H1 (cell line): ENCODE data around the gene HADH. TPM values are rescaled to one million over a fixed set of nuclear protein-coding genes. Genes with fewer than 3 reads are reported as not detected.

Experiments
- CTCF ChIA-PET: fragments of 300-600 bp; sonication (Branson Sonifier 250); formaldehyde crosslinking; loops from one replicate; lab custom pipeline; 2021; ENCODE audit not compliant: partially characterized antibody; lab: Charles Lee
- POLR2A ChIA-PET: fragments of 300-600 bp; sonication (Branson Sonifier 250); formaldehyde crosslinking; loops from one replicate; lab custom pipeline; 2021; ENCODE audit warnings: inconsistent platforms; ENCODE audit not compliant: partially characterized antibody; lab: Charles Lee
- DNase-seq, 2 experiments: peaks; one replicate each; pipeline versions ENCODE4 v3.0.0 to v3.0.0-alpha.2; 2010 to 2022; ENCODE audit warnings: low spot score in 2 of 2, low read depth in 1 of 2, mixed read lengths in 1 of 2
- FAIRE-seq: peaks from 2 replicates; lab custom pipeline; 2011; peaks lifted over from hg19 to GRCh38; lab: Jason Lieb, UNC
- H2AFZ ChIP-seq: 2 replicates; pipeline ENCODE4 v1.8.1; 2012; ENCODE audit warnings: low read length, inconsistent platforms
- H2AK5ac ChIP-seq: 2 replicates; pipeline ENCODE4 v1.6.1; 2013; ENCODE audit warnings: low read depth, low read length
- H2BK120ac ChIP-seq: replicated peaks from 2 replicates; pipeline ENCODE3; 2013; ENCODE audit warnings: low read depth, low read length, inconsistent platforms
- H2BK12ac ChIP-seq: 2 replicates; pipeline ENCODE4 v1.6.1; 2013; ENCODE audit warnings: low read depth, low read length
- H2BK15ac ChIP-seq: 2 replicates; pipeline ENCODE4 v1.6.1; 2013; ENCODE audit warnings: low read length
- H2BK20ac ChIP-seq: 2 replicates; pipeline ENCODE4 v1.6.1; 2013; ENCODE audit warnings: low read length
- H2BK5ac ChIP-seq: 2 replicates; pipeline ENCODE4 v1.6.1; 2013; ENCODE audit warnings: low read depth, low read length
- H3K14ac ChIP-seq: 2 replicates; pipeline ENCODE4 v1.6.1; 2013; ENCODE audit warnings: inconsistent platforms; ENCODE audit not compliant: insufficient read length
- H3K18ac ChIP-seq: 2 replicates; pipeline ENCODE4 v1.6.1; 2013; ENCODE audit warnings: low read length; ENCODE audit errors: extremely low read depth
- H3K23ac ChIP-seq: 2 replicates; pipeline ENCODE4 v1.6.1; 2013; ENCODE audit warnings: inconsistent platforms; ENCODE audit not compliant: insufficient read length
- H3K23me2 ChIP-seq: 2 replicates; pipeline ENCODE4 v1.6.1; 2013; ENCODE audit warnings: low read depth, low read length
- H3K27ac ChIP-seq: 2 replicates; pipeline ENCODE4 v1.6.1; 2011; ENCODE audit warnings: low read depth, low read length, inconsistent platforms
- H3K27me3 ChIP-seq, 4 experiments: replicated peaks in 1 of 4; 1 replicate in 1 of 4; 2 replicates in 3 of 4; pipeline versions ENCODE4 v1.6.1 to v1.8.1; 2011 to 2013; ENCODE audit warnings: low read length in 3 of 4, mild to moderate bottlenecking in 3 of 4, inconsistent platforms in 2 of 4, mixed read lengths in 2 of 4, moderate library complexity in 1 of 4; ENCODE audit not compliant: control insufficient read depth in 3 of 4, insufficient read depth in 3 of 4; ENCODE audit errors: extremely low read depth in 1 of 4
- H3K36me3 ChIP-seq, 4 experiments: 2 replicates each; pipeline versions ENCODE4 v1.6.1 to v1.8.1; 2011 to 2013; ENCODE audit warnings: mild to moderate bottlenecking in 4 of 4, low read length in 3 of 4, moderate library complexity in 2 of 4, control low read depth in 1 of 4, inconsistent platforms in 1 of 4; ENCODE audit not compliant: insufficient read depth in 4 of 4, control insufficient read depth in 2 of 4
- H3K4ac ChIP-seq: replicated peaks from 2 replicates; pipeline ENCODE3; 2013; ENCODE audit warnings: low read length, low read depth, mixed read lengths, inconsistent platforms; ENCODE audit not compliant: insufficient read length
- H3K4me1 ChIP-seq, 4 experiments: replicated peaks in 1 of 4; 1 replicate in 1 of 4; 2 replicates in 3 of 4; pipeline versions ENCODE4 v1.6.1 to v1.8.1; 2011 to 2013; ENCODE audit warnings: low read length in 3 of 4, inconsistent platforms in 2 of 4, mixed read lengths in 1 of 4; ENCODE audit not compliant: insufficient read depth in 4 of 4, control insufficient read depth in 3 of 4
- H3K4me2 ChIP-seq, 2 experiments: 2 replicates each; pipeline versions ENCODE4 v1.6.1 to v1.8.1; 2011 to 2013; ENCODE audit warnings: low read depth in 2 of 2, low read length in 2 of 2, control low read depth in 1 of 2, inconsistent platforms in 1 of 2, mild to moderate bottlenecking in 1 of 2; ENCODE audit not compliant: insufficient read depth in 1 of 2
- H3K4me3 ChIP-seq, 4 experiments: fragments of 200-600, 300-600 bp in 1 of 4; sonication (generic), shearing (Covaris generic), sonication (Bioruptor Twin) in 1 of 4; 2 replicates each; pipeline versions ENCODE4 v1.5.1 to v1.8.1; 2011 to 2016; ENCODE audit warnings: low read length in 4 of 4, low read depth in 3 of 4, control low read depth in 2 of 4, inconsistent platforms in 2 of 4, mild to moderate bottlenecking in 2 of 4, mixed read lengths in 1 of 4, moderate library complexity in 1 of 4; ENCODE audit not compliant: insufficient read depth in 2 of 4; ENCODE audit errors: extremely low read depth in 1 of 4
- H3K56ac ChIP-seq: replicated peaks from 2 replicates; pipeline ENCODE3; 2013; ENCODE audit warnings: low read depth, mild to moderate bottlenecking, mixed read lengths, low read length, inconsistent platforms; ENCODE audit not compliant: insufficient read length
- H3K79me1 ChIP-seq: 2 replicates; pipeline ENCODE4 v1.6.1; 2013; ENCODE audit warnings: low read depth, low read length, control low read depth
- H3K79me2 ChIP-seq, 2 experiments: 2 replicates each; pipeline versions ENCODE4 v1.6.1 to v1.8.1; 2012 to 2013; ENCODE audit warnings: low read length in 2 of 2, mild to moderate bottlenecking in 2 of 2, inconsistent platforms in 1 of 2; ENCODE audit not compliant: insufficient read depth in 2 of 2, control insufficient read depth in 1 of 2
- H3K9ac ChIP-seq, 4 experiments: replicated peaks in 1 of 4; 1 replicate in 1 of 4; 2 replicates in 3 of 4; pipeline versions ENCODE4 v1.6.1 to v1.8.1; 2011 to 2013; ENCODE audit warnings: low read depth in 3 of 4, low read length in 3 of 4, control low read depth in 2 of 4, mild to moderate bottlenecking in 2 of 4, moderate library complexity in 2 of 4, inconsistent platforms in 1 of 4; ENCODE audit errors: extremely low read depth in 1 of 4
- H3K9me3 ChIP-seq, 2 experiments: 2 replicates each; pipeline versions ENCODE4 v1.6.1 to v1.8.1; 2012 to 2013; ENCODE audit warnings: mild to moderate bottlenecking in 2 of 2, moderate library complexity in 2 of 2, control low read depth in 1 of 2, inconsistent platforms in 1 of 2, low read depth in 1 of 2, low read length in 1 of 2, mixed read lengths in 1 of 2; ENCODE audit not compliant: insufficient read depth in 2 of 2
- H4K20me1 ChIP-seq, 2 experiments: replicated peaks in 1 of 2; 2 replicates each; pipeline versions ENCODE3 to v1.8.1; 2011 to 2013; ENCODE audit warnings: inconsistent platforms in 2 of 2, low read length in 2 of 2, mild to moderate bottlenecking in 1 of 2; ENCODE audit not compliant: insufficient read depth in 2 of 2, control insufficient read depth in 1 of 2
- H4K5ac ChIP-seq: 2 replicates; pipeline ENCODE4 v1.6.1; 2013; ENCODE audit warnings: low read length, low read depth, mixed read lengths, inconsistent platforms; ENCODE audit not compliant: insufficient read length
- H4K8ac ChIP-seq: 2 replicates; pipeline ENCODE4 v1.8.0; 2013; ENCODE audit warnings: mild to moderate bottlenecking, moderate library complexity, low read length, inconsistent platforms; ENCODE audit not compliant: insufficient read depth; ENCODE audit errors: extremely low read depth
- H4K91ac ChIP-seq: replicated peaks from 2 replicates; pipeline ENCODE3; 2013; ENCODE audit warnings: low read length, mixed read lengths, inconsistent platforms; ENCODE audit not compliant: insufficient read length
- BRCA1 ChIP-seq: IDR thresholded peaks from 2 replicates; pipeline ENCODE4 v1.6.1; 2012; ENCODE audit warnings: low read depth, low read length, improper control_type of control experiment
- CHD2 ChIP-seq: IDR thresholded peaks from 2 replicates; pipeline ENCODE4 v1.6.1; 2012; ENCODE audit warnings: low read length, improper control_type of control experiment
- E2F6 ChIP-seq: IDR thresholded peaks from 2 replicates; pipeline ENCODE4 v1.6.1; 2012; ENCODE audit warnings: inconsistent platforms
- EGR1 ChIP-seq: IDR thresholded peaks from 2 replicates; pipeline ENCODE4 v1.6.1; 2011; ENCODE audit warnings: low read depth, low read length, borderline replicate concordance
- GTF2F1 ChIP-seq: IDR thresholded peaks from 2 replicates; pipeline ENCODE4 v1.6.1; 2012; ENCODE audit warnings: low read depth, low read length, improper control_type of control experiment, borderline replicate concordance
- JUND ChIP-seq: IDR thresholded peaks from 2 replicates; pipeline ENCODE4 v1.6.1; 2011; ENCODE audit warnings: mild to moderate bottlenecking, improper control_type of control experiment, low read length
- NANOG ChIP-seq: IDR thresholded peaks from 2 replicates; pipeline ENCODE4 v1.6.1; 2011; ENCODE audit warnings: low read length, low read depth, mild to moderate bottlenecking, inconsistent platforms; ENCODE audit not compliant: insufficient read depth, poor library complexity, severe bottlenecking
- POU5F1 ChIP-seq: IDR thresholded peaks from 2 replicates; pipeline ENCODE4 v1.6.1; 2011; ENCODE audit warnings: low read depth, mild to moderate bottlenecking, low read length, moderate library complexity
- RBBP5 ChIP-seq: IDR thresholded peaks from 2 replicates; pipeline ENCODE4 v1.7.1; 2012; ENCODE audit warnings: low read depth, mild to moderate bottlenecking, inconsistent platforms, low read length, moderate library complexity, borderline replicate concordance
- RXRA ChIP-seq: IDR thresholded peaks from 2 replicates; pipeline ENCODE4 v1.6.1; 2011; ENCODE audit warnings: low read depth, mild to moderate bottlenecking, low read length, moderate library complexity; ENCODE audit not compliant: insufficient read depth
- SIX5 ChIP-seq: IDR thresholded peaks from 2 replicates; pipeline ENCODE4 v1.6.1; 2011; ENCODE audit warnings: mild to moderate bottlenecking, low read depth, low read length
- SP2 ChIP-seq: IDR thresholded peaks from 2 replicates; pipeline ENCODE4 v1.6.1; 2012; ENCODE audit warnings: mild to moderate bottlenecking, low read length, inconsistent platforms
- SUZ12 ChIP-seq: fragments of 200-600 bp; sonication (generic); IDR thresholded peaks from 2 replicates; pipeline ENCODE4 v1.6.1; 2012; ENCODE audit warnings: mild to moderate bottlenecking, inconsistent platforms, low read length, moderate library complexity, mixed read lengths
- TBP ChIP-seq: IDR thresholded peaks from 2 replicates; pipeline ENCODE4 v1.6.1; 2011; ENCODE audit warnings: low read depth, low read length, improper control_type of control experiment
- TCF12 ChIP-seq: IDR thresholded peaks from 2 replicates; pipeline ENCODE4 v1.6.1; 2011; ENCODE audit warnings: low read depth, mild to moderate bottlenecking, low read length
- WGBS, 2 experiments: shearing (Covaris generic) in 1 of 2; methylation state at CpG; one replicate each; pipeline versions ENCODE4 v1.1.6 to v1.1.7; 2013 to 2015; ENCODE audit warnings: low lambda C conversion rate in 2 of 2, mixed read lengths in 2 of 2, inconsistent platforms in 1 of 2, low coverage in 1 of 2, missing lambda C conversion rate in 1 of 2; ENCODE audit not compliant: insufficient replicate concordance in 2 of 2, insufficient coverage in 1 of 2, insufficient read length in 1 of 2; ENCODE audit errors: extremely low coverage in 1 of 2, missing lambda C conversion rate in 1 of 2; 5-methylcytosine and 5-hydroxymethylcytosine counted together
- polyA plus RNA-seq, 7 experiments: library from polyadenylated mRNA; depleted of rRNA in 3 of 7; stranded (reverse) in 5 of 7; unstranded in 2 of 7; fragments of >200 nt in 5 of 7; fragments of 200-250 nt in 2 of 7; gene quantifications; 1 replicate in 5 of 7; 2 replicates in 1 of 7; 4 replicates in 1 of 7; pipeline versions ENCODE4 v1.2.1 to v1.2.3, GENCODE V29; 2011 to 2013; ENCODE audit warnings: missing spikeins in 2 of 7, mixed read lengths in 2 of 7
- total RNA-seq: library from RNA; stranded (reverse); fragmentation: NEBNext Ultra II Directional; extraction: Animal tissue kit (Norgen Biotek cat#: 25700); gene quantifications from 2 replicates; pipeline ENCODE4 v1.2.1, GENCODE V29; 2021

HADH gene
- total and polyA plus RNA-seq, 2 of the 8 experiments (the other 6 are each of a cell fraction or from before 2014, with no cell fraction given) = 47.5 to 54.4 TPM

- FAIRE-seq (no peak), DNase-seq (no peak)
- H3K9ac ChIP-seq = no peak overlapping the region
- no peak overlapping the region for H2AFZ ChIP-seq
- no peak overlapping the region for H2BK120ac ChIP-seq
- no peak overlapping the region for H2BK5ac ChIP-seq
- H4K5ac ChIP-seq = no peak overlapping the region
- H3K18ac ChIP-seq = no peak overlapping the region
- no peaks in the 10 kb centered on the region for H3K23me2 ChIP-seq
- ChIA-PET POLR2A (no interaction called here), CTCF (interaction anchor here (0.6 to 9.3 kb wide), 8 partner anchors 9 to 558 kb away, joined by 3 to 119 read pairs (median 4); no protein-coding TSS in a partner anchor)
- H3K56ac ChIP-seq = no peak overlapping the region
- no peak overlapping the region for H2AK5ac ChIP-seq
- no peak overlapping the region for H2BK15ac ChIP-seq
- no peaks in the 10 kb centered on the region for H3K4me1 ChIP-seq
- no peaks in the 10 kb centered on the region for H3K27me3 ChIP-seq
- no peak overlapping the region for H3K14ac ChIP-seq
- no peak overlapping the region for H3K27ac ChIP-seq
- no peak overlapping the region for H4K91ac ChIP-seq
- H2BK20ac ChIP-seq = no peak overlapping the region
- H3K79me2 ChIP-seq = 0 out of 4 replicates have a peak, but pooled peaks cover 0 to under 1% of the 10 kb centered on the region in 2 experiments
- 87% methylated on average over 5 of the region's 5 CpGs; no CpG with 5 or more reads in 1 of the 2 experiments for WGBS, 2 experiments
- no peak overlapping the region for H3K4me2 ChIP-seq
- H3K4ac ChIP-seq = no peak overlapping the region
- H3K79me1 ChIP-seq = no peaks in the 10 kb centered on the region
- H3K4me3 ChIP-seq = no peak overlapping the region
- peaks cover 0 to 2% of the 10 kb centered on the region in 2 experiments for H4K20me1 ChIP-seq
- no peak overlapping the region for H2BK12ac ChIP-seq
- H3K9me3 ChIP-seq = no peaks in the 10 kb centered on the region
- no peak overlapping the region for H3K23ac ChIP-seq
- no peak overlapping the region for H4K8ac ChIP-seq
- peaks cover 0 to 26% (median 12%) of the 10 kb centered on the region in 4 experiments; a peak in 5 of 8 replicates for H3K36me3 ChIP-seq
- no peak for TF ChIP-seq CHD2
- TF ChIP-seq RXRA = no peak
- TF ChIP-seq TBP = no peak
- TF ChIP-seq NANOG = no peak
- TF ChIP-seq E2F6 = no peak
- TF ChIP-seq RBBP5 = no peak
- TF ChIP-seq TCF12 = no peak
- TF ChIP-seq JUND = no peak
- no peak for TF ChIP-seq BRCA1
- no peak for TF ChIP-seq POU5F1
- TF ChIP-seq SP2 = no peak
- TF ChIP-seq EGR1 = no peak
- no peak for TF ChIP-seq SIX5
- no peak for TF ChIP-seq SUZ12
- no peak for TF ChIP-seq GTF2F1
Measured at GRCh38 chr4:108013955-108014354, 24.3 kb downstream of the HADH start.
